Panc1 (cell line): ENCODE results near the gene RPUSD1. TPM values are rescaled to one million over a fixed set of nuclear protein-coding genes. Genes with fewer than 3 reads are reported as not detected.

Experiments
- ATAC-seq: fragments of 200-7000 bp; cut with Tn5 transposase; 2 replicates; pipeline ENCODE4 v1.9.1; 2020; ENCODE audit warnings: mild to moderate bottlenecking, moderate library complexity
- BruUV-seq: library from RNA; stranded (reverse); fragments of 400-500 nt; replicated peaks from 2 replicates; lab custom pipeline; 2021; lab: Mats Ljungman, UMichigan
- CTCF ChIA-PET: fragments of 300-600 bp; sonication (Branson Sonifier 250); formaldehyde crosslinking; loops from one replicate; lab custom pipeline; 2022; ENCODE audit warnings: antibody characterized with exemption; lab: Charles Lee
- POLR2A ChIA-PET: fragments of 300-600 bp; sonication (Branson Sonifier 250); formaldehyde crosslinking; loops from one replicate; lab custom pipeline; 2022; ENCODE audit warnings: antibody characterized with exemption; lab: Charles Lee
- DNase-seq: peaks from one replicate; pipeline ENCODE4 v3.0.0-alpha.2; 2010; ENCODE audit warnings: low read depth, low spot score
- H3K27ac ChIP-seq: 2 replicates; pipeline ENCODE4 v1.5.1; 2011; ENCODE audit warnings: mild to moderate bottlenecking, low read length, inconsistent platforms
- H3K27me3 ChIP-seq: fragments of 200-500 bp; sonication (Bioruptor generic); 2 replicates; pipeline ENCODE4 v1.6.0; 2014; ENCODE audit warnings: low read length, inconsistent platforms; ENCODE audit not compliant: control insufficient read depth, insufficient read depth
- H3K36me3 ChIP-seq: fragments of 200-500 bp; sonication (Bioruptor generic); 2 replicates; pipeline ENCODE4 v1.5.1; 2014; ENCODE audit warnings: inconsistent platforms, mild to moderate bottlenecking, low read length, moderate library complexity; ENCODE audit not compliant: control insufficient read depth, insufficient read depth
- H3K4me1 ChIP-seq: 2 replicates; pipeline ENCODE4 v1.5.1; 2011; ENCODE audit warnings: inconsistent platforms, mild to moderate bottlenecking, low read length, moderate library complexity; ENCODE audit not compliant: control insufficient read depth, insufficient read depth
- H3K4me3 ChIP-seq, 2 experiments: 2 replicates each; pipeline ENCODE4 v1.5.1; 2011 to 2012; ENCODE audit warnings: low read depth in 2 of 2, low read length in 2 of 2, mild to moderate bottlenecking in 2 of 2, inconsistent platforms in 1 of 2, moderate library complexity in 1 of 2
- H3K9me3 ChIP-seq: fragments of 200-500 bp; sonication (Bioruptor generic); 2 replicates; pipeline ENCODE4 v1.5.1; 2014; ENCODE audit warnings: low read depth, mild to moderate bottlenecking, inconsistent platforms, low read length, moderate library complexity; ENCODE audit not compliant: control insufficient read depth, insufficient read depth
- CTCF ChIP-seq: fragments of 450-650 bp; IDR thresholded peaks from 2 replicates; pipeline ENCODE4 v1.5.1; 2017; ENCODE audit warnings: mild to moderate bottlenecking
- POLR2AphosphoS5 ChIP-seq: IDR thresholded peaks from 2 replicates; pipeline ENCODE4 v1.6.1; 2012; ENCODE audit warnings: mild to moderate bottlenecking, low read depth, low read length, moderate library complexity
- REST ChIP-seq, 2 experiments: IDR thresholded peaks; 2 replicates each; pipeline ENCODE4 v1.6.1; 2011 to 2012; ENCODE audit warnings: low read depth in 2 of 2, control low read depth in 1 of 2, low read length in 1 of 2, mild to moderate bottlenecking in 1 of 2, moderate library complexity in 1 of 2; ENCODE audit not compliant: insufficient read depth in 1 of 2
- SIN3A ChIP-seq: IDR thresholded peaks from 2 replicates; pipeline ENCODE4 v1.6.1; 2012; ENCODE audit warnings: low read depth, mild to moderate bottlenecking, low read length, moderate library complexity, borderline replicate concordance; ENCODE audit not compliant: insufficient read depth
- TCF7L2 ChIP-seq: IDR thresholded peaks from 2 replicates; pipeline ENCODE4 v1.6.1; 2011; ENCODE audit warnings: mild to moderate bottlenecking, low read depth, low read length, inconsistent platforms
- in situ Hi-C: cut with HindIII; loops from 2 replicates; pipeline ENCODE4 v1.10.0; 2016; ENCODE audit warnings: low sequenced_read_pairs, low pct_unique_long_range_greater_than_20kb
- intact Hi-C: fragments of 100-400 bp; cut with micrococcal nuclease; formaldehyde crosslinking; loops from one replicate; pipeline ENCODE4 v1.10.0; 2022; ENCODE audit not compliant: unreplicated experiment
- total RNA-seq: library from RNA; stranded (reverse); gene quantifications from one replicate; pipeline ENCODE4 v1.2.1, GENCODE V29; 2021; ENCODE audit not compliant: unreplicated experiment

RPUSD1 gene
- total RNA-seq, 1 experiment from 2014 or later = 61.1 TPM

GRCh38 chr16:782258-782657 lies 5.9 kb downstream of the RPUSD1 start:
- H3K4me1 ChIP-seq = peaks cover 14% of the 10 kb centered on the region
- ChIA-PET CTCF (no interaction called here), POLR2A (no interaction called here)
- no peak overlapping the region for H3K4me3 ChIP-seq
- in situ Hi-C loops (no loop called here), intact Hi-C loops (no loop called here)
- DNase-seq (no peak), ATAC-seq (no peak)
- H3K36me3 ChIP-seq = no peaks in the 10 kb centered on the region
- no TSS peak for BruUV-seq
- no peaks in the 10 kb centered on the region for H3K9me3 ChIP-seq
- TF ChIP-seq CTCF (no peak), SIN3A (no peak)
- no peak overlapping the region for H3K27ac ChIP-seq
- no peaks in the 10 kb centered on the region for H3K27me3 ChIP-seq

- no peak for TF ChIP-seq REST (IDR thresholded peaks at IDR 0.05; ENCODE audit: insufficient read depth in 1 of 2, low read depth in 2 of 2, low read length in 1 of 2)
- ChIA-PET CTCF (no interaction called here), POLR2A (no interaction called here)
- ATAC-seq (no peak), DNase-seq (no peak)
- no TSS peak for BruUV-seq
- H3K4me1 ChIP-seq = peaks cover 10% of the 10 kb centered on the region
- H3K4me3 ChIP-seq = no peak overlapping the region
- no peaks in the 10 kb centered on the region for H3K36me3 ChIP-seq
- no peaks in the 10 kb centered on the region for H3K9me3 ChIP-seq
- intact Hi-C loops (no loop called here), in situ Hi-C loops (no loop called here)
- H3K27ac ChIP-seq = no peak overlapping the region
- H3K27me3 ChIP-seq = no peaks in the 10 kb centered on the region
These were observed 6.7 kb downstream of the RPUSD1 start for GRCh38 chr16:781346-782010.

- H3K4me3 ChIP-seq = no peak overlapping the region
- in situ Hi-C loops = no loop called here
- DNase-seq = no peak
These were observed 7.9 kb downstream of the RPUSD1 start for GRCh38 chr16:780296-780695.

More at GRCh38 chr16:780296-780695, 7.9 kb downstream of the RPUSD1 start:
- H3K27ac ChIP-seq = no peak overlapping the region
- no peak for TF ChIP-seq TCF7L2
- no peak for TF ChIP-seq POLR2AphosphoS5
- no peak for TF ChIP-seq REST (IDR thresholded peaks at IDR 0.05; ENCODE audit: insufficient read depth in 1 of 2, low read depth in 2 of 2, low read length in 1 of 2)
- TF ChIP-seq SIN3A = no peak
- TF ChIP-seq CTCF = no peak
- H3K27me3 ChIP-seq = no peaks in the 10 kb centered on the region
- peaks cover 10% of the 10 kb centered on the region for H3K4me1 ChIP-seq
- intact Hi-C loops = no loop called here
- ChIA-PET CTCF (no interaction called here), POLR2A (no interaction called here)
- no peak for ATAC-seq
- H3K36me3 ChIP-seq = no peaks in the 10 kb centered on the region
- BruUV-seq = no TSS peak
- H3K9me3 ChIP-seq = no peaks in the 10 kb centered on the region
